Measurements from ENCODE around the gene GNGT2.

GNGT2 gene

GRCh38 chr17:49210158-49211029 is at the start of gene GNGT2, which contains the start of gene ABI3:
TSS of gene GNGT2 (minus strand) at chr17:49210574. CDS start at chr17:49207422, 3,152 bp downstream.
TSS of gene ABI3 (plus strand) at chr17:49210707. CDS start at chr17:49210725, 18 bp downstream.
- H3K27ac ChIP-seq = peak within 1 kb of the TSS in 1 of 2 donors; percentile 65
- no peak for TF ChIP-seq CTCF (IDR thresholded peaks at IDR 0.05)
- DNase-seq (ENCODE audit: low spot score) = no peak
- H3K4me3 ChIP-seq = peak within 1 kb of the TSS; percentile 58

- Histone ChIP-seq H3K27ac (peak overlapping the region; percentile 67), H3K4me3 (peak overlapping the region; percentile 69)
- DNase-seq (ENCODE audit: low spot score) = no peak
- TF ChIP-seq CTCF (IDR thresholded peaks at IDR 0.05) = no peak
Measured at GRCh38 chr17:49259663-49260010, 49.3 kb upstream of the GNGT2 start.

GRCh38 chr17:49258394-49258793 is 48.0 kb upstream of the GNGT2 start:
- no peak for DNase-seq (ENCODE audit: low spot score)
- no peak overlapping the region for H3K4me3 ChIP-seq
- no peak overlapping the region for H3K27ac ChIP-seq
- TF ChIP-seq CTCF (IDR thresholded peaks at IDR 0.05) = no peak

- no peak for TF ChIP-seq CTCF (IDR thresholded peaks at IDR 0.05)
Measured at GRCh38 chr17:49255125-49255524, 44.8 kb upstream of the GNGT2 start.

GRCh38 chr17:49254066-49254465 is 43.7 kb upstream of the GNGT2 start:
- Histone ChIP-seq H3K27ac (no peak overlapping the region), H3K4me3 (no peak overlapping the region)
- no peak for DNase-seq (ENCODE audit: low spot score)
- TF ChIP-seq CTCF (IDR thresholded peaks at IDR 0.05) = no peak

More at GRCh38 chr17:49255125-49255524, 44.8 kb upstream of the GNGT2 start:
- DNase-seq (ENCODE audit: low spot score) = no peak
- Histone ChIP-seq H3K27ac (no peak overlapping the region), H3K4me3 (no peak overlapping the region)

- DNase-seq (ENCODE audit: low spot score) = no peak
- no peak overlapping the region for H3K27ac ChIP-seq
- no peak for TF ChIP-seq CTCF (IDR thresholded peaks at IDR 0.05)
- H3K4me3 ChIP-seq = no peak overlapping the region
Measured at GRCh38 chr17:49252148-49252695, 41.8 kb upstream of the GNGT2 start.
